Ectodermal cell (in vitro differentiated cells): Measurements from ENCODE around the gene LOC128125822.

Experiments used
- H3K27ac ChIP-seq: 2 replicates; pipeline ENCODE4 v1.7.0; 2013; ENCODE audit warnings: mild to moderate bottlenecking, low read depth, low read length; ENCODE audit not compliant: insufficient read depth, poor library complexity, severe bottlenecking
- H3K27me3 ChIP-seq: 2 replicates; pipeline ENCODE4 v1.7.0; 2013; ENCODE audit warnings: mild to moderate bottlenecking, low read length; ENCODE audit not compliant: insufficient read depth, control insufficient read depth, poor library complexity, severe bottlenecking
- H3K36me3 ChIP-seq: one replicate; pipeline ENCODE4 v1.7.0; 2013; ENCODE audit warnings: low read length; ENCODE audit not compliant: control insufficient read depth, insufficient read depth
- H3K4me1 ChIP-seq: one replicate; pipeline ENCODE4 v1.7.0; 2013; ENCODE audit warnings: low read length; ENCODE audit not compliant: control insufficient read depth, insufficient read depth
- H3K4me3 ChIP-seq: 2 replicates; pipeline ENCODE4 v1.7.0; 2013; ENCODE audit warnings: low read depth, low read length, control low read depth; ENCODE audit not compliant: insufficient read depth
- H3K9me3 ChIP-seq: 2 replicates; pipeline ENCODE4 v1.7.0; 2013; ENCODE audit warnings: mild to moderate bottlenecking, low read length, moderate library complexity; ENCODE audit not compliant: control insufficient read depth
- WGBS, 2 experiments: methylation state at CpG; one replicate each; pipeline ENCODE4 v1.1.7; 2013; ENCODE audit warnings: missing lambda C conversion rate in 2 of 2; 5-methylcytosine and 5-hydroxymethylcytosine counted together

Gene LOC128125822

DNA sequence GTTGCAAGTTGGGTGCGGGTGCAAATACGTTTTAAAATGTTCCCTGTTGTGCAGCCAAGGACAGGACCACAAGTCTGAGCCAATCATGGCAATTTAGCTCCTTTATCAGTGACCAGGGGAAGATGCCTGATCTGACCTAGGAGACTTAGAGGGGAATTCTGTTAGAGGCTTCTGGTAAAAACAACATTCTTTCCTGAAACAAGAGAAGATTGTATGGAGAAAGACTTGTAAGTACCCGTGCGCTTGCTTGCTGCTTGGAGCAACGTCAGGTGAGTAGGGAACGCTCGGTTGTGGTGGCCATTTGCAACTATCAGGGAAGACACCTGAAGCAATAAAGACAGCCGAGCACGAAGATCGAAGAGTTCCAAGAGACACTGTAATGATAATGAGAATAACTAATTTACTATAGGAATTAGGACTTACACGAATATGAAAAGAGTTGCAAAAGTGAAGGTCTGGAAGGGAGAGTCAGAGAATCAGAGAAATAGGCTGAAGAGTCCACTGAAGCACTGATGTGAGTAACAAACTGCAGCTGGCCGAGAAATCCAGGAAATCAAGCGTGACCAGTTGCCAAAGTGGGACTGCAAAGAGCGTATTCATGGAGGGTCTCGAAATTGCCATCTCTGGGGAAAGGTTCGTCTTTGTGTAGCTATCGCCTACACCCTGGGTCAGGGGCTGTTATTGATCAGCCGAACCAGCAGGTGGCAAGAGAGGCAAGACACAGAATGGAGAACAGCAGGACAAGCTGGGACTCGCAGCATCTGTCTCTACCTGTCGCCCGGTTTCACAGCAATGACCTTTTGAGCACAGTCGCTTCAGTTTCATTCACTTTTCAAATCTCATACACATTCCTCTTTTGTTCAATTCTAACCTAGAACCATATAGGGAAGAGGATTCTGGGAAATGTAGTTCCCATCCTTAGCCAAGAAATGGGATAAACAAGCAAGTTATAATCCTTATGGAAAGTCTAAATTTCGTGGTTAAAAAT lies 26.1 kb downstream of the LOC128125822 start:
- no peaks in the 10 kb centered on the region for H3K4me1 ChIP-seq
- no peaks in the 10 kb centered on the region for H3K36me3 ChIP-seq
- H3K4me3 ChIP-seq: peak overlapping the region; percentile 53
- no peaks in the 10 kb centered on the region for H3K27me3 ChIP-seq
- H3K9me3 ChIP-seq: no peaks in the 10 kb centered on the region
- WGBS, 2 experiments: 11 to 15% methylated on average over 23 of the region's 23 CpGs
- no peak overlapping the region for H3K27ac ChIP-seq

DNA sequence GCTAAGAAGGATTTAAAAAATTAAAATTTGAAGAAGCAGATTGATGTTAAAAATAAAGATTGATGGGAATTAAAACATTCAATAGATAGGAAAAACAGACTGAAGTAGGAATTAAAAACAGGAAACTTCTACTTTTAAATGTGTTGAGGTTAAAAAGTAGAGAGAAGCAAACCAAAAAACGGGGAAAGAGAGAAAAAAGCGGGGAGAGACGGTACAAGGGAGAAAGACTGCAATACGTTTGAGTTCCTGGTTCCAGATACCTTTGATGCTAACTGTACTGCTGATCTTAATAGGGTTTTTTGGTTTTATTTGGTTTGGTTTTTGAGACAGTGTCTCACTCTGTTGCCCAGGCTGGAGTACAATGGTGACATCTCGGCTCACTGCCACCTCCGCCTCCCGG lies 27.0 kb downstream of the LOC128125822 start:
- H3K4me3 ChIP-seq: no peak overlapping the region

DNA sequence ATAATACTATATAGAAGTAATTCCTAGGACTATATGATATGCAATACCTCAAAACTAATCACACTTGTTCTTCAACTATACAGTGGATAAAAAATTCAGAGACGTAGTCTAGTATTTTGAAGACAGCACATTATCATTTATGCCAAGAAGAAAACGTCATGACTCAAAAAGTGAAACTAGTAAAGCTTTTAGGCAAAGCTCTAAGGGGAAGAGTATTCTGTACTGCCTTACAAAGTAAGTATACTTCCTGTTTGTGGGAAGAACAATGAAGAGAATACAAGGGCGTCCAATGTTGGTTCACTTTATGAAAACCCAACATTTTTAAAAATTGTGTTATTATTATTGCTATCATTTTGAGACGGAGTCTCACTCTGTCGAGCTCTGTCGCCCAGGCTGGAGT lies 27.9 kb downstream of the LOC128125822 start:
- no peak overlapping the region for H3K27ac ChIP-seq
- 91 to 97% methylated on average over 5 to 6 of the region's 6 CpGs for WGBS, 2 experiments
- H3K27me3 ChIP-seq: no peaks in the 10 kb centered on the region
- no peaks in the 10 kb centered on the region for H3K36me3 ChIP-seq
- H3K4me3 ChIP-seq: no peak overlapping the region
- no peaks in the 10 kb centered on the region for H3K9me3 ChIP-seq
- no peaks in the 10 kb centered on the region for H3K4me1 ChIP-seq

More for the DNA sequence above, 27.0 kb downstream of the LOC128125822 start:
- H3K27ac ChIP-seq: no peak overlapping the region
- H3K4me1 ChIP-seq: no peaks in the 10 kb centered on the region
- H3K36me3 ChIP-seq: no peaks in the 10 kb centered on the region
- 87 to 93% methylated on average over 7 of the region's 7 CpGs for WGBS, 2 experiments
- no peaks in the 10 kb centered on the region for H3K9me3 ChIP-seq
- H3K27me3 ChIP-seq: no peaks in the 10 kb centered on the region

DNA sequence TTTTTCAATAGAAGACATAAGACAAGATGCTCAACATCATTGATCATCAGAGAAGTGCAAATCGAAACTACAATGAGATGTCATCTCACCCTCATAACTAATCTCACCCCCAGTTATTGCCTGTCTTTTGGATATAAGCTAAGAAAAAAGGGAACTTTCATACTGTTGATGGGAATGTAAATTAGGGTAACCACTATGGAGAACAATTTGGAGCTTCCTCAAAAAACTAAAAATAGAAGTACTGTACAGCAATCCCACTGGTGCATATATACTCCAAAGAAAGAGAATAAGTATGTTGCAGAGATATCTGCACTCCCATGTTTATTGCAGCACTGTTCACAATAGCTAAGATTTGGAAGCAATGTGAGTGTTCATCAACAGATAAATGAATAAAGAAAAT lies 37.0 kb downstream of the LOC128125822 start:
- 67 to 100% methylated on average over 1 of the region's 1 CpG for WGBS, 2 experiments
- H3K4me1 ChIP-seq: no peaks in the 10 kb centered on the region
- no peaks in the 10 kb centered on the region for H3K9me3 ChIP-seq
- H3K27me3 ChIP-seq: no peaks in the 10 kb centered on the region
- H3K36me3 ChIP-seq: no peaks in the 10 kb centered on the region
- no peak overlapping the region for H3K27ac ChIP-seq
- no peak overlapping the region for H3K4me3 ChIP-seq

DNA sequence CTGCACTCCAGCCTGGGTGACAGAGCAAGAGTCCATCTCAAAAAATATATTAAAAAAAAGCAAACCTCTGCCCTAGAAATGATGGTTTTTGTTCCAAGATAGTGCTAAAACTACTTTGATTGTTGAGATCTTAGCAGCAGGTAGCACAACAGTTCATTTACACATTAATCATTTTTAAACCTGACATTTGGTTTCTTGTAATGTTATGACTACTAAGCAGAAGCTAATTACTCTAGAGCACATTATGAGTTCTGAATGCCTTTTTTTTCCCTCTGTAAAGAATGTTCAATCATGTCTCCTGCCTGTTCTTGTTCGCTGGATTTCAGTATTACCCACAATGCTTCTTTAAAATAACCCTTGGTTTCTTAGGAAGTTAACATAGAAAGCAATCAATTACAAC lies 38.7 kb downstream of the LOC128125822 start:
- no peak overlapping the region for H3K27ac ChIP-seq
- H3K9me3 ChIP-seq: no peaks in the 10 kb centered on the region
- no peak overlapping the region for H3K4me3 ChIP-seq
- 69 to 94% methylated on average over 1 of the region's 1 CpG for WGBS, 2 experiments
- H3K36me3 ChIP-seq: no peaks in the 10 kb centered on the region
- H3K27me3 ChIP-seq: no peaks in the 10 kb centered on the region
- H3K4me1 ChIP-seq: no peaks in the 10 kb centered on the region

DNA sequence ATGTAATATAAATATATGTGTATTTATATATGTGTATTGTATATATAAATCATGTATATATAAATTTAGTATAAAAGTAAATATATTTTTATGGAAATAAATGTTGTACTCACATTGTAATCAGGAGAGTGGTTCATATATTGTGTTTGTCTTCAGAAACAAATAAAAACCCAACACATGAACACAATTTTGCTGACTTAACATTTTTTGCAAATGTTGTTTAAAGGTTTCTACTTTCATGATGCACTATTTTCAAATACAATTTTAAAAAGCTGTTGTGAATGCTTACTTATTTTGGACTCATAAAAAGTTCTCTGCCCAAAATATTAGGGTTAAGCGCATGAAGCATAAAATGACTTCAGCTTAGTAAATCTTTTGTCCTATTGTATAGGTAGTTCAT lies 39.3 kb downstream of the LOC128125822 start:
- Histone ChIP-seq H3K4me1 (no peaks in the 10 kb centered on the region), H3K27me3 (no peaks in the 10 kb centered on the region), H3K9me3 (no peaks in the 10 kb centered on the region), H3K36me3 (no peaks in the 10 kb centered on the region), H3K4me3 (no peak overlapping the region), H3K27ac (no peak overlapping the region)
- no CpG with 5 or more reads among the region's 1 CpG for WGBS, 2 experiments

DNA sequence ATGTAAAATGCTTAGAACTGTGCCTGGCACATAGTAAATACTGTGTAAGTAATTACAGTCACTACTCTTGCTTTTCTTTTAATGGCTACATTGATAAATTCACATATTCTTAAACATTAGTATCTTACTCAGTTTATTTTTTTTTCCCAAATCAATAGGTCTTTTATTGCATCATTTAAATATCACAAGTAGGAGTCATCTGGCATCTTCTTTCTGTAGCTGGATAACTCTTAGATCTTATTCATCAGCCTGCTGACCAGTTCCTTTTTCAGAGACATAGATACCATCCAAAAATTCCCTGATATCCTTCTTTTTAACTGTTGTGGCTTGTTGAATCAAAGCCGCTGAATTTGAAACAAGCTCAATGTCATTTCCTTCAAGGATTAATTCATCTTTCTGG lies 43.3 kb downstream of the LOC128125822 start:
- 94 to 95% methylated on average over 1 of the region's 1 CpG for WGBS, 2 experiments
- H3K4me1 ChIP-seq: no peaks in the 10 kb centered on the region
- no peak overlapping the region for H3K27ac ChIP-seq
- H3K27me3 ChIP-seq: no peaks in the 10 kb centered on the region
- no peak overlapping the region for H3K4me3 ChIP-seq
- no peaks in the 10 kb centered on the region for H3K36me3 ChIP-seq
- H3K9me3 ChIP-seq: no peaks in the 10 kb centered on the region
